ENCODE measurements around the gene PDE3A.
"Not testable (repeated sequence)": the region's sequence is repeated elsewhere in the genome, so short reads cannot be mapped to it uniquely, and the experiment has no call there.

PDE3A gene

DNA sequence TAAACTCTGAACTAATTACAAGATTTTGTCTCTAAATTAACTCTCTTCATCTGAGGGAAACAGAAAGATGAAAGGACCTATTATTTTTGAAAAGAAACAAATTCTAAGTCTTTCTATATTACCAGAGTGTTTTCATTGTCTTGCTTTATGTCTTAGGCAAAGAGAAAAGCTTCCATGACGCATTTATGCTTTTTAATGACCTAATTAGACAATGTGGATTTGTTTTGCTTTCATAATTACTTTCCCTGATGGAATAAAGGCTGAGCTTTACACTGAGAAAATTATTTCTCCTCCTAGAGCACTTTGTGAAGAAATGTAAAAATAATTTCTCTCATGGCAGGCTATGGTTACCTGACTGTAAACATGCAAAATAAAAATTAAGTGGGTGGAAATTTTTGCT is 188.8 kb downstream of the PDE3A start:
- no peak for ATAC-seq

DNA sequence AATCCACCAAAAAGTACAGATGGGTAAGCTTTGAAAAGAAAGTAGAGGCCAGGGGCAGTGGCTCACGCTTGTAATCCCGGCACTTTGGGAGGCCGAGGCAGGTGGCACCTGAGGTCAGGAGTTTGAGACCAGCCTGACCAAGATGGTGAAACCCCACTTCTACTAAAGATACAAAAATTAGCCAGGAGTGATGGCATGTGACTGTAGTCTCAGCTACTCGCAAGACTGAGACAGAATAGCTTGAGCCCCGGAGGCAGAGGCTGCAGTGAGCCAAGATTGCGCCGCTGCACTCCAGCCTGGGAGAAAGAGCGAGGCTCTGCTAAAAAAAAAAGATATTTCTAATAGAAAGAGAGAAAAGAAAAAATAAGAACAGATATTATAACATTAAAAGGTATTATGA is 192.6 kb downstream of the PDE3A start:
- ATAC-seq = no peak

DNA sequence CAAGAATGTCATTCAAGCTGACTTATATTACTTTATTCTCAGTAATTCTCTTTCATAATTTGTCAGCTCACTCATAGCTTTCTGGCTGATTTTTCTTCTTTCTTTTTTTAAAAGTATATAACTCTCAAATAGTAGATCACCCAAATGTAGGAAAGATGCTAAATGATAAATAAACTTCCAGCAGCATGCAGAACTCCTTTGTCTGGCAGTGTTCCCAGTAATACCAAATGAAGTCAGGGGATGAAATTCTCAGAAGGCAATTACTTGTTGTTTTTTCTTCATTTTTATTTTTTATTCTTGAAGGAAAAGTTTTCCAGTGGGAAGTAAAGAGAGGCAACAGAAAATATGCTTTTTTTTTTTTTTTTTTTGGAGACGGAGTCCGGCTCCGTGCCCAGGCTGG is 193.5 kb downstream of the PDE3A start:
- ATAC-seq = no peak

DNA sequence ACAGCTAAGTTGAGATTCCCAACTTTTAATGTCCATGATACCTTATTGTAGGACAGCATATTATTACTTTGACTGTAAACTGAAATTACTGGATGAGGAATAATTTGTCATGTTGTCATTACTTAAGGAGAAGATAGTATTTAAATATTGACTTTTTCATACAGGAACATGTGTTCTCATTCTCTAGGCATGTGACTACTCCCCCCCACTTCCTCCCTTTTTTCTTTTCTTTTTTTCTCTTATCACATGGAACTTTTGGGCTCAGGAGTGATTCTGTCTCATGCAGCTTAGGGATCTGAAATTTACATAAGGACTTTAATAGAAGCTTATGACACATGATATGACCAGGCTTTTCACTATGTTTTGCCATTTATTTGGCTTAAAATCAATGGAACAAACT is 199.1 kb downstream of the PDE3A start:
- ATAC-seq = no peak

DNA sequence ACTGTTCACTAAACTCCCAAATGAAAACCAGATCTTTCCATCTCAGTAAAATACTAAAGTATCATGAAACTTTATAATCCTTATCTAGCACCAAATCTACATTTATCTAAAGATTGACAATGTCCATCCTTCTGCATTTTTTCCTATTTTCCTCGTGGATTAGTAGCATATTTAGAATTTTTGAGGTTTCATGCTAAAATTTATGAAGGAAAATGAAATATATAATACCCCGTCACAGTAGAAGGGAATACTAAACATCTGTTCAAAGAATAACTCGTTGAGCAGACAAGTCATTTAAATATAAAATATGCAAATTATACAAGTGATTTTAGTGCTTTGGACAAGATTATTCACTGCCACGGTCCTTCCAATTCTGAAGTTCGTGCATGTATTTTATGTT is 204.1 kb downstream of the PDE3A start:
- ATAC-seq = no peak

DNA sequence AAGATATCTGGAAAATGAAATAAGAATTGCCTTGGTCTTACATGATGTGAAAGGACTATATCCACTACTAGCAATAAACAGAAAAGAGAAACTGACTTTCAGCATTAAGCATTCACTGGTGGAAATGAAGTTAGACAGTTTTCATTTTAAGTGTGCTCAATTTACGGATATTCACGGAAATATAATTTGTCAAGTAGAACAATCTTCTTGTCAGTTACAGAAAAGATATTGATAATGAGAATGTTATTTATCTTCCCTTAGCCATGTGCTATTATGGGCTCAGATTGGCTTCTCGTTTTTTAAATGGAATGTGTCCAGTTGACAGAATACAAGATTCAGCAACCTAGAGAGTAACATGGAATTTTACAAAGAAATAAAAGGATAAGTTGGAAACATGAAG is 208.2 kb downstream of the PDE3A start:
- no peak for ATAC-seq

DNA sequence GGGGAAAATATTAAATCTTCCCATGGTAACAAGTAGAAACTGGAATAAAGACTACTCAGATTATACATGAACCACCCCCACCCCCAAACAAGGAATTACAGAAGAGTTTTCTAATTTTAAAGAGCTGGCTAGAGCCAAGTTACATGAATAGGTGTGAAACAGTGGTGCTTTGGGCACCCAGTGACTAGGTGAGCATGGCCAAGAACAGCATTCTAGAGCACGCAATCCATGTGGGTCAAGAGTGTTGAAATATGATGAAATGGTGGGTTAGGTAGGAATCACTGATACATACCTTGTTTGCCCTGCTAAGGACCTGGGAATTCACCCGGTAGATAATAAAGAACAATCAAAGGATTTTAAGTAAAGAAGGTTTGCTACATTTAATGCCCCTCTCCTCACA is 208.7 kb downstream of the PDE3A start:
- no peak for ATAC-seq

DNA sequence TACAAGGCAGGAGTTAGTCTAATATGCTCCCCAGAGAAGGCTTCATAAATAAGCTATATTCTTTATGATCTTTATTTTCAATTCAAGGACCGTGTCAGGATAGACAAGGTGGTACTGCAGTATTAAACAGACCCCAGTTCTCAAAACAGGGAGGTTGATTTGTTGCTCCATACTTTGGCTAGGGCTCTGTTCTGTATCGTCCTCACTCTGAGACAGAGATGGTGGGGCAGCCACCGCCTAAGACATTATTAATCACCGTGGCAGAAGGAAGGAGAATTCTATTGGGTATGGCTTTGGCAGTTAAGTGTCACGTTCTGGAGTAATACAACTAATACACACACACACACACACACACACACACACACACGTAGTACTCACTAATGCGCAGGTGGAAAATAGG is 209.8 kb downstream of the PDE3A start:
- no peak for ATAC-seq

DNA sequence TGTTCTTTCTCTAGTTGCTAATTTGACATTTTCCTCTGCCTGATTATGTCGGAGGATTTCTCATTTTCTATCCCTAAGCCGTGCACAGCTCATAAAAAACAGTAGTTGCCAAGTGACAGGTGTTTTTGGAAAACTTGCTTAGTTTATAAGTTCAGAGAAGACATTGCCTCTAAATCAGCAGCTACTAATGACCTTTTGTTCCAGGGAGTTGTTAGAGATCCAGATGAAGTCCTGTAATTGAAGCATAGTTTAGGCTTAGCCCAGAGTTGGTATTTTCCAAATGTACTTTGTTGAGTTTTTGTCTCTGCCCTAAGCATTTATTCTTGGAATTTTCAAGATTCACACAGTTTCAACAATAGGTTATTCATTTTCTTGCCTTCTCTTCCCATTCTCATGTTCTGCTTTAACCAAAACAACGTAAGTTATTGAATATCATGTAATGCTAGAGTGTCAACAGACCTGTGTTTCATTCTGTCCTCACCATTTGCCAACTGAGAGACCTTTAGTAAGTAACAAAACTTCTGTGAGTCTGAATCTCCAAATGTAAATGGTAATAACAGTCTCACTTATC is 216.8 kb downstream of the PDE3A start:
- no peak for ATAC-seq

DNA sequence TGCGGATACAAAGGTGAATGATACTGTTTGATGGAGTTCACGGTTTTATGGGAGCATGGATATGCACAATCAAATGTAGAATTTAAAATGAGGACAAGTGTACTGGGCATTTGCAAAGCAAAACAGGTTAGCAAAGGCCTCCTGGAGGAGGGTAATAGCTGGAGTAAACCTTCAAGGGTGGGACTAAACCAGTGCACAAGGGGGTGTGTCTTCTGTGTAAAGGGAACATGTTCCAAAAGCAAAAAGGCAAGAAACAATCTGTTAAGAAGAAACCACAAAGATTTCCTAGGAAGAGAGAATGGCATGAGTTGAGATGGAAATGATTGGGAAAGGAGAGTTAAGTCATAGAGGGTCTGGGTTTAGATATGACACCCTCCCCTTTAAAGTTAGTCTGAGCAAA is 217.6 kb downstream of the PDE3A start:
- no peak for ATAC-seq

DNA sequence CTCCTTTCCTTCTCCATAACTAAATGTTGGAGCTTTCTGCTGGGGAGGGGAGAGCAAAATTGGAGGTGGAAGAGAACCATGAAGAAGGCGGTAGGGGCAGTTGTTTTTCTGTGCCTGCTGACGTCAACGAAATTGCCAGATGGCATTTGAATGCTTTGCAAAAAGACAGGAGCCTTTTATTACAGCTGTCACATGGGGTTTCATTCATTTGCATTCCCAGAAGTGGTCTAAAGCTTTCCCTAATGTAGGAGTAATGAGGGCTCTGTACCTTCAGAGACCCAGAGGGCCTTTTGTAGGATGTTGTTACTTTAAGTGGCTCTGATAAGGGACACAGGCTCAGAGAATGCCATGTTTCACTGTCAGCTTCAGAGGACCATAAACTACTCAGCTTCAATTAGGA is 219.7 kb downstream of the PDE3A start:
- ATAC-seq = no peak

DNA sequence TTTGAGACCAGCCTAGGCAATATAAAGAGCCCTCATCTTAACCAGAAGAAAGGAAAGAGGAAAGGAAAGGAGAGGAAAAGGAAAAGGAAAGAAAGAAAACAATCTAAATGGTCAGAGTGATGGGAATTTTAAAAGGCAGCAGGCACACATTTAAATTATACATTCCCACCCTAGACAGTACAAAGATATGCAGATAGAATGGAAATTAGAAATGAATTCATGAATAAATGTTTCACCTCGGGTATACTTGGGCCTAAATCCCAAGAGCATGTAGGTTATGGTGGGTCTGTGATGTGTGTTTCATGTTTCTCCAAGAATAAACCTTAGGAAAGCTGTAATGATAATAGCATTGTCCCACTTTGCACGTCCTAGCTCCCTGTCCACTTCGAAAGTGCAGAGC is 222.2 kb downstream of the PDE3A start:
- no peak for ATAC-seq

DNA sequence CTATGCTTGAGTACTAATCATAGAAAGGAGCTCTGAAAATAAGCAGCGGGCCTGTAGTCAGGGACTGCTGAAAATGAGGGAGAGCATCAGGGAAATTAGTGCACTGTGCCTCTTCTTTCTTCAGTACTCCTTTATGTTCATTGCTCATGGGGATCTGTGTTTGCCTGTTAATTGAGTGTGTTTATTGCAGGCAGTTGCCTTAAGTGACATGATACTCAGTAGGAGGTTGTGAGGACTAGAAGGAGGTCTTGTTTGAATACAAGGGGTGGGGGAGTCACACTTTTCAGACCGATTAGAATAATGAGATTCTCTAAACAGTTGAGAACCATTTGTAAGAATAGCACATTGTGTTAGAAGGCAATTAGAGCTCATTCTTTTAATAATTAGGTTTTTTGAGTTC is 224.2 kb downstream of the PDE3A start:
- ATAC-seq = no peak

DNA sequence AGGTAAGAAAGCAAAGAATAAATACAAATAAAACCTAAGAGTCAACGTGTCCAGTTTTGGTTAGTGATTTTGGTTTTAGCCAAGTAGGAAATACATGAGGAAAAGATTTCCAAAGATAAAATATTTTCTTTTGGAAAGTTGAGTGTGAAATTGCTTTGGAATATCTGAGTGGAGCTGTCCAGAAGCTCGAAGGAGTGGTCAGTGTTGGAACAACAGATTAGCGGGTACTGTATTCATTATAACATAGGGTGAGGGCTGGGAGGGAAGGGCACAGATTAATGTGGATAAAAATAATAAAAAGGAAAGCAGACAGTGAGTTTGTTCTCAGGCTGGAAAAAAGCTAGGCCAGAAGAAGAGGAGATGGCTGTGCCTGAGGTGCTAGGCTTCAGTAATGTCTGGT is 225.3 kb downstream of the PDE3A start:
- no peak for ATAC-seq

DNA sequence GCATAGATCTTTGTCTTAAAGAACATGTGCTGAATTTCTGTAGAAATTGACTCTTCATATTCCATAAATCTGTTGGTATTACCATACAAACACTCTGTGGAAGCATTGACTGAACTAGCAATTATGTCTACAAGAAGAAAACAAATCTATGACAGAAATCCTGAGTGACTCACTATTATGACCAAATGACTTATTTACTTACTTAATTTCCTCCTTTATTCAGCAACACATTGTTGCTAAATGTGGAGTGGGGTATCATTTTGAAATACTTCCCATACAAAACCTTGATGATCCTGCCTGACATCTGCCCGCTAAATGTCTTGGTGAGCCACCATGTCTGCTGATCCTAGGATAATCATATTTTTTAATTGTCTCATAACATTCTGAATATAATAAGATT is 227.7 kb downstream of the PDE3A start:
- no peak for ATAC-seq

DNA sequence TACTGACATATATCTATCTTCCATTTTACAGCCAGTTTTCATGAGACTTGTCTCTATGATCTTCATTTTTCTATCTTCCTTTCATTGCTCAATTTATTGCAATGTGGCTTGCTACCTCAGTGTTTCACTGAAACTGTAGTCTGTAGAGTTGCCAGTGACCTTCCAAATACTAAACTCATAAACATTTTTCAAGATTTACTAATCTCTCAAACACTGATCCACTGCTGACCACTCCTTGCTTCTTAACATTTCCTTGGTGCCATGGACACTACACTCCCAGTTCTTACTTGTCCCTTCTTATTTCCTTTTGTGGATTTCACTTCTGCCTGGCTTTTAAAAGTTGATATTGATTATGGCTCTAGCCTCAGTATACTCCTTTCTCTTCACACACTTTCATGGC is 231.4 kb downstream of the PDE3A start:
- ATAC-seq = no peak

DNA sequence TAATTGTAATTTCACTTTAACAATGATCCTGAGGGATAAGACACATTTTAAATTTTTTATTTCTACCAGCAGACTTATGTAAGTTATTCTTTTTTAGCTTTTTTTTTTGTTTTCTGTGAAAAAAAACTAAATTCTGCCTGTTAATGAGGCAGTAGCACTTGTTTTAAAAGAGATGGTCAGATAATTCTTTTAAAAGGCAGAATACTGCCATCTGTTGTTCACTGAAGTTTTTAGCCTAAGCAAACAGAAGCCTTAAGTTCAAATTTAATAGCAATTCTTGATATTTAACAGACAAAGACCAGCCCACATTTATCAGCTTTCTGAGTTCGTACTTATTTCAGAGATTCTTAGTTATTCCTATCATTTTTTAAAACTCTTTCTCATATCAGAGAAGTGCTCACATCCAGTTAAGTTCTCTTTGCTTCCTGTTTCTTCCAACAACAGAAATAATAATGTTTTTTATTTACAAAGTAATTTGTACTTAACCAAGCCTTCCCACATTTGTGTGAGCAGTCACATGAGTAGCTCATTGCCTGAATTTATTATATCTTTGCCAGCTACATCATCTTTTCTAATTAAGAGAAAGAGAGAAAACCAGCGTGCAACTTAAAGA is 233.4 kb downstream of the PDE3A start:
- no peak for ATAC-seq

DNA sequence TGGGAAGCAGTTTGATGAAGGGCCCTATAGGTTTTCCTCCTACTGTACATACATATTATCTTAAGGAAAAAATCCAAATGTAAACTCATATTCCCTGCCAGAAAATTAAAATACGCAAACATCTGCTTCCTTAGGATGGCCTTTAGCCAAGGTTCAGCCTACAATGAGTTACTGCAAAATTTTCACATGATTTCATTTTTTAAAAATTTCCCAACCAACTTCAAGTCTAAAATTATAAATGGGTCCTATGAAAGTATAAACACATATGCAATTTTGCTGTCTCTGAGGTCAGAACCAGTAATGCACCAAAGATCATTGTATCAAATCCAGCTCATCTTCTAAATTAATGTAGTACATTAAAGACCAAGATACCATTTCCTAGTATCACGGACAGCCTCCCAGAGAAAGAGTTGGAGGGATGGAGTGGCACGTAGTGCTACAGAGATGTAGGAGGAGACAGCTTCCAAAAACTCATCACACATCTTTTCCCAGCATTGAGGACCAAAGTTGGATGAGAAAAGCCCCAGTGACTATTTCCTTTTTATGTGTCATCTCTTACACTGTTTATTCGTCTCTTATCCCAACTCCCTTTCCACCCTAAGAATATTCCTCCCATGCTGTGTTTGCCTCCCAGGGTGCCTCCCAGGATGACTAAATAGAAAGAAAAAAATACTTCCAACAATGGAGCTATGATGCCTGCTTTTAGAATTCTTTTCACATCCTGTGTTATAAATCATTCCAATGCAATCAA is 234.5 kb downstream of the PDE3A start:
- no peak for ATAC-seq

DNA sequence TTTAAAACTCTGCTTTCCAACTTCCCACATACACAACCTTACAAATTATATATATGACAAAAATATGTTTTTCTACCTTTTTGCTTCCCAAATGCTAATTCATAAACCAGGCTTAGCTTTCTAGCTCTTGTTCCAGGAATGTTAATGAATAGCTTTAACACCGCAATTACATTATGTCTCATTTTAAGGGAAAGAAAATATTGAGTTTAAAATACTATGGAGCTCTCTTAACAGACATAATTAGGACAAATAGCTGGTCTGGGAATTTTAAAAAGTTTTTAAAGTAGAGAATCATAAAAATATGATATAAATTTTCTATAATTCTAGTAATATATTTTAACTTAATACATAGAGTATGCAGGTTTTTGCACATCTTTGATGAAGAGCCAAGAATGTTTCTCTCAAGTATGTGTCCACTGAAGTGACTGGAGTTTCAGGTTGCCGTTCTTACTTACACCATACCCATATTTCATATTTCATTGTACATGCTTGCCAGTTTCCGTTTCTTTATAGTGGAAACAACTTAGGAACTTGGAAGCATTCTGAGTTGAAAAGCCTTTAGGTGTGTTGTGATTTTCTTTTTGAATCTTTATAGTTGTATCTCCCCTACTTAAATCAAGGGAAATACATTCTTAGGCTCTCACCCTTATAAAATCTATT is 236.2 kb downstream of the PDE3A start:
- ATAC-seq = no peak

DNA sequence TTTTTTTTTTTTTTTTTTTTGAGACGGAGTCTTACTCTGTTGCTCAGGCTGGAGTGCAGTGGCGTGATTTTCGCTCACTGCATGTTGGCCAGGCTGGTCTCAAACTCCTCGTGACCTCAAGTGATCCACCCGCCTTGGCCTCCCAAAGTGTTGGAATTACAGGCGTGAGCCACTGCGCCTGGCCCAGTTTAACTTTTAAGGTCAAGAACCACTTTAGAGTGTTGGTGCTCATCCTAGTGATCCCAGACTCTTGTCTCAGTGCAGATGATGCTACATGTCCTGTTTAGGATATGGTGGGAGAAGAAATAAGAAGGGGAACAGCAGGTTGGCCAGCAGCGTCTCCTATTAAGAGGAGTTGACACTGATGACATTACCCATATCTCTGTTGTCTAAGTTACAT is 246.7 kb downstream of the PDE3A start:
- not testable (repeated sequence) for ATAC-seq

DNA sequence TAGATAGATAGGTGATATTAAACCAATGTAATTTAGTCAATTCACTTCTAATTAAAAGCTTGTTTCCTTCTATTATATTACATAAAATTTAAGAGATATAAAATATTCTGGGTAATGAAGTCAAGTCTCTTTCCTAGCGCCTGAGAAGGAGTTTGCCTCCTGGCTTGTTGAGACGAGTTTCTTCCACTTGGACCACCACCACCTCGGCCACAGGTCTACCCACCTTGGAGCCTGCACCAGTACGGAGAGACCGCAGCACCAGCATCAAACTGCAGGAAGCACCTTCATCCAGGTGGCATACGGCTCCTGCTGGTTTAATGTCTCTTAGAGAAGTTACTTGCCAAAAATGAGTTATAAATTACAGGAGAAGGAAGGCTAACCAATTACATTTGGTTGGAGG is 247.8 kb downstream of the PDE3A start:
- no peak for ATAC-seq

DNA sequence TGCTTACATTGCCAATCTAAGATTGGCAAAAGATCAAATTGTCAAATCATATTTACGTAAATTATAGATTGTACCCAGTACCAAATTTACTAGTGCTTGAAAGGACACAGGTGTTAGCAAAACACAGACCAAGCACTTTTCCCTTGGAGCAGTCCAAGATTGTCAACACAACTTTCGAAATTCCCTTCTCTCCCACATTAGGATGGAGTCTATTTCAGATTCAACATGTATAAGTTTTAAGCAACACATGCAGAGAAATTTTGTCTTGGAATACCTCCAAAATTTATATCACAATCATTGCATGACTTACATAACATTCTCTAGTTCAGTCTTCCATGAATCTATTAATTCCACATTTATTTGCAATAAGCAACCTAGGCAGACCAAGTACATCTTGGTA is 251.9 kb downstream of the PDE3A start:
- no peak for ATAC-seq

DNA sequence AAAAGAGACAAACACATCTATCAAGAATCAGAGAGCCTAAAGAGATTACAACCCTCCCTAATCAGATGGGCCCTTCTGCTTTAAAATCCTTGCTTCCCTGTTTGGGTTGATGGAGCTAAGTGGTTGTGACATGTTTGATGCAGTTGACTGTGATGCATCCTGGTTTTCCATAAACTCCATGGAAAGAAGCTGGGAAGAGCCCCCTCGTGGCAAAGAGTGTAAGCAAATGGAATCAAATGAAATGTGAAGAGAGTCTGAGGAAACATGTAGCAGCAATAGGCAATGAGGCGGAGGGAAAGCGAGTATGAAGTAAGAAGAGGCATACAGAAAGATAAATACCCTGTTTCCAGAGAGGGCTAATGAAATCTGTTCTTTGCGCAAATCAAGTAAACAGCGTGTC is 256.4 kb downstream of the PDE3A start:
- no peak for ATAC-seq

DNA sequence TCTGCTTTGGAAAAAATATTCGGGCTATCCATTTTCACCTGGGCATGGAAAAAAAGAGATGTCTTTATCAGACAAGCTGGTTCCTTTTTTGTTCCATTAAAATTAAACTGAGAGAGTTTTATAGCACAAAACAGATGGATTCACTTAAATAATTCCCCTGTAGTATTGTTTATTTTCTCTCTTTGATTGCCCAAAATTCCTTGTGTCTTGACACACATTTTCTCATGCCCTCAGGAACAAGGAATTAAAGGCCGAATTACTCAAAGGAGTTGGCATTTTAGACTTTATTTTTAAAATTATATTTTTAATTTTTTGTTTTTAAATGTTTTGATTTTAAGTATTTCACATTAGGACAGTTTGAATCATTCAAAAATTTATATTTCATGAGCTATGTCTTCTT is 257.2 kb downstream of the PDE3A start:
- no peak for ATAC-seq

Data from activated CD4-positive, CD25-positive, alpha-beta regulatory T cell treated with anti-CD3 and anti-CD28 coated beads, Interleukin-2, amount 50 U/mL, for 24 hours (primary cell).